Caco-2 (cell line): ENCODE results near the gene VAPB. TPM values are rescaled to one million over a fixed set of nuclear protein-coding genes. Genes with fewer than 3 reads are reported as not detected.

Source experiments
- BruUV-seq: library from RNA; stranded (reverse); fragments of 400-500 nt; replicated peaks from 2 replicates; lab custom pipeline; 2021; lab: Mats Ljungman, UMichigan
- CTCF ChIA-PET: fragments of 300-600 bp; sonication (Branson Sonifier 250); formaldehyde crosslinking; loops from one replicate; lab custom pipeline; 2022; ENCODE audit warnings: antibody characterized with exemption; lab: Charles Lee
- POLR2A ChIA-PET: fragments of 300-600 bp; sonication (Branson Sonifier 250); formaldehyde crosslinking; loops from one replicate; lab custom pipeline; 2022; ENCODE audit warnings: antibody characterized with exemption; lab: Charles Lee
- DNase-seq, 2 experiments: peaks; one replicate each; pipeline versions ENCODE4 v3.0.0 to v3.0.0-alpha.2; 2020 to 2022
- H3K27me3 ChIP-seq: replicated peaks from 2 replicates; pipeline ENCODE4 v1.6.0; 2011; ENCODE audit warnings: low read length; ENCODE audit not compliant: control insufficient read depth, insufficient read depth
- H3K36me3 ChIP-seq: 2 replicates; pipeline ENCODE4 v1.5.1; 2011; ENCODE audit warnings: low read length; ENCODE audit not compliant: control insufficient read depth, insufficient read depth
- H3K4me1 ChIP-seq: fragments of 250-450 bp; sonication (Bioruptor Pico); 2 replicates; pipeline ENCODE4 v1.5.1; 2020; ENCODE audit warnings: mild to moderate bottlenecking
- H3K4me3 ChIP-seq: 2 replicates; pipeline ENCODE4 v1.5.1; 2011; ENCODE audit warnings: low read depth, mild to moderate bottlenecking, control low read depth, low read length
- H3K9me3 ChIP-seq: fragments of 250-450 bp; sonication (Bioruptor Pico); 2 replicates; pipeline ENCODE4 v1.5.1; 2020; ENCODE audit warnings: mild to moderate bottlenecking, moderate library complexity
- H3K27ac Mint-ChIP-seq: one replicate; pipeline ENCODE4 v1.8.0; 2022; ENCODE audit warnings: mixed read lengths; ENCODE audit not compliant: unreplicated experiment
- H3K27me3 Mint-ChIP-seq: one replicate; pipeline ENCODE4 v1.8.0; 2022; ENCODE audit warnings: mixed read lengths; ENCODE audit not compliant: insufficient read depth, unreplicated experiment
- H3K36me3 Mint-ChIP-seq: one replicate; pipeline ENCODE4 v1.8.0; 2022; ENCODE audit warnings: mild to moderate bottlenecking, mixed read lengths; ENCODE audit not compliant: insufficient read depth, unreplicated experiment
- H3K4me1 Mint-ChIP-seq: one replicate; pipeline ENCODE4 v1.8.0; 2022; ENCODE audit warnings: low read depth, mixed read lengths; ENCODE audit not compliant: unreplicated experiment
- H3K4me3 Mint-ChIP-seq: one replicate; pipeline ENCODE4 v1.8.0; 2022; ENCODE audit warnings: mild to moderate bottlenecking, moderate library complexity, mixed read lengths; ENCODE audit not compliant: unreplicated experiment
- H3K9me3 Mint-ChIP-seq: one replicate; pipeline ENCODE4 v1.8.0; 2022; ENCODE audit warnings: mixed read lengths; ENCODE audit not compliant: unreplicated experiment
- CTCF ChIP-seq, 2 experiments: fragments of 200-600 bp in 1 of 2; IDR thresholded peaks; 1 replicate in 1 of 2; 2 replicates in 1 of 2; pipeline versions ENCODE4 v1.5.1 to v1.8.0; 2011 to 2022; ENCODE audit warnings: antibody characterized with exemption in 1 of 2, control low read depth in 1 of 2, inconsistent platforms in 1 of 2, low read depth in 1 of 2, low read length in 1 of 2, mild to moderate bottlenecking in 1 of 2, moderate library complexity in 1 of 2; ENCODE audit not compliant: insufficient read depth in 1 of 2, severe bottlenecking in 1 of 2, unreplicated experiment in 1 of 2
- intact Hi-C: fragments of 100-400 bp; cut with micrococcal nuclease; formaldehyde crosslinking; loops from one replicate; pipeline ENCODE4 v1.10.0; 2022; ENCODE audit not compliant: unreplicated experiment
- total RNA-seq: library from RNA; stranded (reverse); gene quantifications from 2 replicates; pipeline ENCODE4 v1.2.3, GENCODE V29; 2022

Gene VAPB
- total RNA-seq, 1 experiment from 2014 or later: 186 TPM

GRCh38 chr20:58463256-58463655 lies 74.2 kb downstream of the VAPB start:
- Mint-ChIP-seq H3K27ac (no peak overlapping the region), H3K36me3 (no peaks in the 10 kb centered on the region), H3K9me3 (no peaks in the 10 kb centered on the region), H3K27me3 (no peaks in the 10 kb centered on the region), H3K4me1 (no peaks in the 10 kb centered on the region), H3K4me3 (no peak overlapping the region)
- POLR2A ChIA-PET: interaction anchor here (0.6 kb wide), 2 partner anchors 9 to 67 kb away, joined by 3 to 9 read pairs; no protein-coding TSS in a partner anchor
- Histone ChIP-seq H3K4me3 (no peak overlapping the region), H3K4me1 (no peaks in the 10 kb centered on the region), H3K9me3 (no peaks in the 10 kb centered on the region), H3K36me3 (no peaks in the 10 kb centered on the region), H3K27me3 (no peaks in the 10 kb centered on the region)
- no TSS peak for BruUV-seq
- TF ChIP-seq CTCF (IDR thresholded peaks at IDR 0.05; ENCODE audit: insufficient read depth in 1 of 2, low read depth in 1 of 2, low read length in 1 of 2, severe bottlenecking in 1 of 2, unreplicated experiment in 1 of 2): no peak
- intact Hi-C loops: no loop called here
- no peak for DNase-seq
- CTCF ChIA-PET: interaction anchor here (0.7 to 1.2 kb wide), 3 partner anchors 109 to 1014 kb away, joined by 4 to 6 read pairs (median 4); no protein-coding TSS in a partner anchor

- no peaks in the 10 kb centered on the region for H3K36me3 ChIP-seq
- DNase-seq: no peak
- no peaks in the 10 kb centered on the region for H3K4me1 ChIP-seq
- no TSS peak for BruUV-seq
- ChIA-PET POLR2A (no interaction called here), CTCF (no interaction called here)
- H3K27ac Mint-ChIP-seq: no peak overlapping the region
- no peak overlapping the region for H3K4me3 ChIP-seq
- H3K9me3 Mint-ChIP-seq: no peaks in the 10 kb centered on the region
- intact Hi-C loops: no loop called here
- no peaks in the 10 kb centered on the region for H3K27me3 Mint-ChIP-seq
- H3K4me3 Mint-ChIP-seq: no peak overlapping the region
- no peak for TF ChIP-seq CTCF (IDR thresholded peaks at IDR 0.05; ENCODE audit: insufficient read depth in 1 of 2, low read depth in 1 of 2, low read length in 1 of 2, severe bottlenecking in 1 of 2, unreplicated experiment in 1 of 2)
- H3K4me1 Mint-ChIP-seq: no peaks in the 10 kb centered on the region
- no peaks in the 10 kb centered on the region for H3K27me3 ChIP-seq
- no peaks in the 10 kb centered on the region for H3K9me3 ChIP-seq
- H3K36me3 Mint-ChIP-seq: no peaks in the 10 kb centered on the region
These were observed 75.8 kb downstream of the VAPB start for GRCh38 chr20:58464838-58465237.

- no peak overlapping the region for H3K4me3 ChIP-seq
- TF ChIP-seq CTCF (IDR thresholded peaks at IDR 0.05; ENCODE audit: insufficient read depth in 1 of 2, low read depth in 1 of 2, low read length in 1 of 2, severe bottlenecking in 1 of 2, unreplicated experiment in 1 of 2): no peak
- H3K27me3 ChIP-seq: no peaks in the 10 kb centered on the region
- DNase-seq: no peak
- H3K9me3 Mint-ChIP-seq: no peaks in the 10 kb centered on the region
- no peaks in the 10 kb centered on the region for H3K27me3 Mint-ChIP-seq
- no peaks in the 10 kb centered on the region for H3K36me3 ChIP-seq
- intact Hi-C loops: no loop called here
- no peaks in the 10 kb centered on the region for H3K4me1 ChIP-seq
- POLR2A ChIA-PET: no interaction called here
- no peak overlapping the region for H3K27ac Mint-ChIP-seq
- H3K4me1 Mint-ChIP-seq: no peaks in the 10 kb centered on the region
- CTCF ChIA-PET: interaction anchor here (0.5 kb wide), 1 partner anchor 185 kb away, joined by 7 read pairs; the partner anchor contains the start of gene STX16
- no peak overlapping the region for H3K4me3 Mint-ChIP-seq
- H3K36me3 Mint-ChIP-seq: no peaks in the 10 kb centered on the region
- H3K9me3 ChIP-seq: no peaks in the 10 kb centered on the region
- no TSS peak for BruUV-seq
These were observed 77.2 kb downstream of the VAPB start for GRCh38 chr20:58466095-58466708.
